ENCODE data around the gene LDB2. TPM values are rescaled to one million over a fixed set of nuclear protein-coding genes. Genes with fewer than 3 reads are reported as not detected.

The LDB2 gene
- total RNA-seq, 2 experiments from 2014 or later = not detected

- no peak for DNase-seq (ENCODE audit: low spot score)
- Histone ChIP-seq H3K4me2 (ENCODE audit: low read length) (no peak overlapping the region), H2AFZ (ENCODE audit: low read length) (no peak overlapping the region), H3K4me3 (ENCODE audit: low read depth, low read length, poor library complexity, severe bottlenecking) (no peak overlapping the region), H3K27ac (ENCODE audit: low read depth, low read length, poor library complexity, severe bottlenecking) (no peak overlapping the region), H4K20me1 (ENCODE audit: insufficient read depth, low read length) (no peaks in the 10 kb centered on the region), H3K79me2 (ENCODE audit: insufficient read depth, low read depth, low read length) (no peaks in the 10 kb centered on the region), H3K9me2 (ENCODE audit: insufficient read depth, low read length) (no peaks in the 10 kb centered on the region), H3K36me3 (ENCODE audit: insufficient read depth, low read length) (no peaks in the 10 kb centered on the region), H3K4me1 (ENCODE audit: insufficient read depth, low read length, poor library complexity, severe bottlenecking) (no peaks in the 10 kb centered on the region), H3K9me3 (ENCODE audit: low read length) (no peaks in the 10 kb centered on the region)
- intact Hi-C loops (cut with micrococcal nuclease; ENCODE audit: unreplicated experiment) = no loop called here
- TF ChIP-seq EZH2phosphoT487 (IDR thresholded peaks at IDR 0.05; ENCODE audit: borderline replicate concordance, low read depth, low read length) (no peak), CTCF (conservative IDR thresholded peaks at IDR 0.05; ENCODE audit: low read length) (no peak)
- ChIA-PET POLR2A (interaction anchor here (0.6 kb wide), 2 partner anchors 209 to 430 kb away, joined by 3 to 5 read pairs; no protein-coding TSS in a partner anchor), CTCF (ENCODE audit: unreplicated experiment) (no interaction called here)
- BruUV-seq (replicated peaks) = no TSS peak
Observed at GRCh38 chr4:16685536-16685935, 212.9 kb downstream of the LDB2 start.

- Histone ChIP-seq H3K79me2 (ENCODE audit: insufficient read depth, low read depth, low read length) (no peaks in the 10 kb centered on the region), H3K9me2 (ENCODE audit: insufficient read depth, low read length) (no peaks in the 10 kb centered on the region), H3K4me1 (ENCODE audit: insufficient read depth, low read length, poor library complexity, severe bottlenecking) (no peaks in the 10 kb centered on the region), H3K27ac (ENCODE audit: low read depth, low read length, poor library complexity, severe bottlenecking) (no peak overlapping the region), H3K9me3 (ENCODE audit: low read length) (no peaks in the 10 kb centered on the region), H3K36me3 (ENCODE audit: insufficient read depth, low read length) (no peaks in the 10 kb centered on the region), H4K20me1 (ENCODE audit: insufficient read depth, low read length) (no peaks in the 10 kb centered on the region), H3K4me2 (ENCODE audit: low read length) (no peak overlapping the region), H2AFZ (ENCODE audit: low read length) (no peak overlapping the region), H3K4me3 (ENCODE audit: low read depth, low read length, poor library complexity, severe bottlenecking) (no peak overlapping the region)
- CTCF ChIA-PET (ENCODE audit: unreplicated experiment) = no interaction called here
- BruUV-seq (replicated peaks) = no TSS peak
- intact Hi-C loops (cut with micrococcal nuclease; ENCODE audit: unreplicated experiment) = no loop called here
- POLR2A ChIA-PET = interaction anchor here (0.6 kb wide), 1 partner anchor 209 kb away, joined by 3 read pairs; no protein-coding TSS in a partner anchor
- no peak for DNase-seq (ENCODE audit: low spot score)
- TF ChIP-seq EZH2phosphoT487 (IDR thresholded peaks at IDR 0.05; ENCODE audit: borderline replicate concordance, low read depth, low read length) = no peak
- no peak for TF ChIP-seq CTCF (conservative IDR thresholded peaks at IDR 0.05; ENCODE audit: low read length)
Observed at GRCh38 chr4:16684935-16685334, 213.5 kb downstream of the LDB2 start.

- TF ChIP-seq CTCF (conservative IDR thresholded peaks at IDR 0.05; ENCODE audit: low read length) (no peak), EZH2phosphoT487 (IDR thresholded peaks at IDR 0.05; ENCODE audit: borderline replicate concordance, low read depth, low read length) (no peak)
- POLR2A ChIA-PET = no interaction called here
- H3K4me2 ChIP-seq (ENCODE audit: low read length) = no peak overlapping the region
Observed at GRCh38 chr4:16684097-16684496, 214.3 kb downstream of the LDB2 start.

More at GRCh38 chr4:16684097-16684496, 214.3 kb downstream of the LDB2 start:
- H3K9me2 ChIP-seq (ENCODE audit: insufficient read depth, low read length) = no peaks in the 10 kb centered on the region
- H3K79me2 ChIP-seq (ENCODE audit: insufficient read depth, low read depth, low read length) = no peaks in the 10 kb centered on the region
- intact Hi-C loops (cut with micrococcal nuclease; ENCODE audit: unreplicated experiment) = no loop called here
- CTCF ChIA-PET (ENCODE audit: unreplicated experiment) = no interaction called here
- H4K20me1 ChIP-seq (ENCODE audit: insufficient read depth, low read length) = no peaks in the 10 kb centered on the region
- no peak overlapping the region for H3K4me3 ChIP-seq (ENCODE audit: low read depth, low read length, poor library complexity, severe bottlenecking)
- no TSS peak for BruUV-seq (replicated peaks)
- H3K4me1 ChIP-seq (ENCODE audit: insufficient read depth, low read length, poor library complexity, severe bottlenecking) = no peaks in the 10 kb centered on the region
- no peak for DNase-seq (ENCODE audit: low spot score)
- no peak overlapping the region for H3K27ac ChIP-seq (ENCODE audit: low read depth, low read length, poor library complexity, severe bottlenecking)
- no peaks in the 10 kb centered on the region for H3K36me3 ChIP-seq (ENCODE audit: insufficient read depth, low read length)
- no peaks in the 10 kb centered on the region for H3K9me3 ChIP-seq (ENCODE audit: low read length)
- H2AFZ ChIP-seq (ENCODE audit: low read length) = no peak overlapping the region
